DMS 273 (cell line): ENCODE measurements around the gene POLR3B.
"Not testable (repeated sequence)": the region's sequence is repeated elsewhere in the genome, so short reads cannot be mapped to it uniquely, and the experiment has no call there.

ENCODE experiments used
- DNase-seq: peaks from one replicate; lab custom pipeline; 2025; ENCODE audit not compliant: unreplicated experiment; lab: John Stamatoyannopoulos, UW

The POLR3B gene

GRCh38 chr12:106459124-106459523 lies 101.6 kb downstream of the POLR3B start:
- no peak for DNase-seq

DNA sequence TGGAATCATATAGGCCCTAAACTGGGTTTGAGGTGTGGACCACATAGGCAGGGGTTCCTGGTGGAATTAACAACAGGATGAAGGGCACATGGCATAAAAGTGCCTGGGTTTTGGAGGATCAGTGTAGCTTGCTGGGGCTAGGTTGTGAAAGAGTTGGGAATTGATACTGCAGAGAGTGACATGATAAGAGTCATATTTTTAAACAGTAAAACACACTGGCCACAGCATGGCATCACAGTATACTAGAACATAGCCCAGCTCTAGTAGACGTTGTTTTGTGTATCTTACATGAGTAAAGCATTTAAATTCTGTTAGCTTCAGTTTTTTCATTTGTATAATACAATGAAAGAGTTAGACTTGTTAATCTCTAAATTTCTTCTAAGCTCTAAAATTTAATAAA lies 102.0 kb downstream of the POLR3B start:
- DNase-seq, result no peak

- DNase-seq, result no peak
Measured at GRCh38 chr12:106461730-106462129, 104.2 kb downstream of the POLR3B start.

DNA sequence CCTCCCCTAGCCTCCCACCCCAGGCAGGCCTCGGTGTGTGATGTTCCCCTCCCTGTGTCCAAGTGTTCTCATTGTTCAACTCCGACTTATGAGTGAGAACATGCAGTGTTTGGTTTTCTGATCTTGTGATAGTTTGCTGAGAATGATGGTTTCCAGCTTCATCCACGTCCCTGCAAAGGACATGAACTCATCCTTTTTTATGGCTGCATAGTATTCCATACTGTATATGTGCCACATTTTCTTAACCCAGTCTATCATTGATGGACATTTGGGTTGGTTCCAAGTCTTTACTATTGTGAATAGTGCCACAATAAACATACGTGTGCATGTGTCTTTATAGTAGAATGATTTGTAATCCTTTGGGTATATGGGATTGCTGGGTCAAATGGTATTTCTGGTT lies 108.1 kb downstream of the POLR3B start:
- not testable (repeated sequence) for DNase-seq

GRCh38 chr12:106475662-106476061 lies 118.1 kb downstream of the POLR3B start:
- not testable (repeated sequence) for DNase-seq

DNA sequence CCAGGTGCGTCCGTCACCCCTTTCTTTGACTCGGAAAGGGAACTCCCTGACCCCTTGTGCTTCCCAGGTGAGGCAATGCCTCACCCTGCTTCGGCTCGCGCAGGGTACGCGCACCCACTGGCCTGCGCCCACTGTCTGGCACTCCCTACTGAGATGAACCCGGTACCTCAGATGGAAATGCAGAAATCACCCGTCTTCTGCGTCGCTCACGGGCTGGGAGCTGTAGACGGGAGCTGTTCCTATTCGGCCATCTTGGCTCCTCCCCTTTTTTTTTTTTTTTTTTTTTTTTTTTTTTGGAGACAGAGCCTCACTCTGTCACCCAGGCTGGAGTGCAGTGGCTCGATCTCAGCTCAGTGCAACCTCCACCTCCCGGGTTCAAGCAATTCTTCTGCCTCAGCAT lies 120.1 kb downstream of the POLR3B start:
- not testable (repeated sequence) for DNase-seq

- DNase-seq, result no peak
Measured at GRCh38 chr12:106480251-106480650, 122.7 kb downstream of the POLR3B start.

- no peak for DNase-seq
Measured at GRCh38 chr12:106481246-106481645, 123.7 kb downstream of the POLR3B start.

DNA sequence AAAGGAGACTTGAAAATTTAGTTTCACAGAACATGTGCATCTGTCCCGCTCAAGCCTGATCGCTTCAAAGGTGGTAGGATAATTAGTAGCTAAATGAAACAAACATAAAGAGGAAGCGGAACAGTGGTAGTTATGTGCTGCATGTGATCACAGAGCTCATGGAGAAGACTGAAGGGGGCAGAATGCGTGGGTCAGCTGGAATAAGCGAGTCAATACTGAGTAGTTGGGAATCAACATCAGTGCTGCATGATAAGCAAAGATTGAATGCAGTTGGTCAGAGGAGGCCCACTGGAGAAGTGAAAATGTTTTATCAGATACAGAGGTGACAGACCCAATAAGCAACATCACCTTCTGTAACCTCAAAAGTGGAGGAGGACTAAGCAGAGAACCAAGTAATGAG lies 130.1 kb downstream of the POLR3B start:
- no peak for DNase-seq

DNA sequence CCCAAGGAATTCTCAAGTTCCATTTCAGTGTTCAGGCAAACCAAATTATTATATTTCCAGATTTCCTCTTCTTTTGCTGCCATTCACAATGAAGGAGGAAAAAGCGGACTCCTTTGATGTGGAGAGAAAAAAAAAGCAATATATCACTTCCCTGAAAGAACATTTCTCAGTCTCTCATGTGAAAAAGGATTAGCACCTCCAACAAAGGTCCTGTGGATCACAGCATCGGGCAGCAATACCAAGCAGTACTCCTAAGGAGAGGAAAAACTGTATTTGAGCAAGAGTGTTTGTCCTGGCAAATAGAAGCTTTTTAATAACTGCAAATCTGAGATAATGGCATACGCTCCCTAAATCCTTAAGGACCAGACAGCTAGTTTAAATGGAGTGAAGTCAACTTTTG lies 131.3 kb downstream of the POLR3B start:
- DNase-seq, result no peak

- DNase-seq, result no peak
Measured at GRCh38 chr12:106490264-106490663, 132.7 kb downstream of the POLR3B start.

DNA sequence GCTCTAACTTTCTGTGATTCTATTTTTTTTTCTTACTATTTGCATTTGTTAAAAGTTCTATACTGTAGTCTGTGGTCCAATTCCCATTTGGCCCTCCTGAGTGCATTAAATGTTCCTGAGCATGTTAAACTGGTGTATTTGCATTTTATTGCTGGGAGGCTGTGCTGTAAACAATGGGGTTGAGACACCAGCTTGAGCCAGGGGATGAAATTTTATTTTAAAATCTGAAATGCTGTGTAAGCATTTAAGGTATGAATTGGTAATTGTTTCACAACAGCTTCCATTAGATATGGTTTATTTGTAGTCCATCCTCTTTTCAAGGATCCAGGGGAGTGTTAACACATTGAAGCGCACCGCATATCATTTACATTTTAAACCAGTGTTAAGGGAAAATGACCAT lies 135.3 kb downstream of the POLR3B start:
- DNase-seq, result no peak

- no peak for DNase-seq
Measured at GRCh38 chr12:106493531-106493930, 136.0 kb downstream of the POLR3B start.

GRCh38 chr12:106495354-106495965 lies 137.9 kb downstream of the POLR3B start:
- no peak for DNase-seq

- no peak for DNase-seq
Measured at GRCh38 chr12:106498056-106498455, 140.5 kb downstream of the POLR3B start.

GRCh38 chr12:106499628-106500027 lies 142.1 kb downstream of the POLR3B start:
- no peak for DNase-seq

DNA sequence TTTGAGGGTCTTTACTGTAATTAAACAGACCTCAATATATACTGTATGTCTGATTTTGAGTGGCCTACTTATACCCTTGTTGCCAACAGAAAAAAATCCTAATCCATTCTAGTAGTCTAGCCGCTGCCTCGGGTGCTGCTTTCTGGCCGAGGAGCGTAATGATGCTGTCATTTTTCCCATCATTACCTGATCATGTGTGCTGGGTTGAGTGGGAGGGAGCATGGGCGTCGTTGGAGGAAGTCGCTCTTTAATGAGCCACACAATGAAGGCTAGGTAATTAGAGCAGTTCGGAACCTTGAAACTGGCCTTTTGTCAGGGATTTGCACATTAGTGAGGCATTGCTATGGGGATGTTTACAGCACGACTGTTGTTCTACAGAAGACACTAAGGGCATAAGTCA lies 149.1 kb downstream of the POLR3B start:
- no peak for DNase-seq

DNA sequence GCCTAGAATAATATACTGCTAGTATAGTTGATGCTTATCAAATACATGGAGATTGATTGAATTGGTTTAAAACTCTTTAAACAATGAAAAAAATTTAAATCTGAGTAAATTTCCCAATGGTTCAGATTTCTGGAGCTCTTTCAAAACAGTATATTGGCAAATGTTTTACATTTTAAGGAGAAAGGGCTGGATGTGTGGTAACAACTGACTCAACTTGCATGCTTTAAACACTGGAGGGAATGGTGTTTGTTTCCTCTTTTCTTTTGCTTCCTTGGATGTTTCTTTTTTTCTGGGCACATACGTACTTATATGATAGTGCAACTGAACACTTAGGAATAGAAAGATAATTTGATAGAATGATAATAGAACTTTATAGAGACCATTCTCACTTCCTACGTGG lies 151.4 kb downstream of the POLR3B start:
- no peak for DNase-seq

GRCh38 chr12:106511365-106511764 lies 153.8 kb downstream of the POLR3B start:
- DNase-seq, result no peak

DNA sequence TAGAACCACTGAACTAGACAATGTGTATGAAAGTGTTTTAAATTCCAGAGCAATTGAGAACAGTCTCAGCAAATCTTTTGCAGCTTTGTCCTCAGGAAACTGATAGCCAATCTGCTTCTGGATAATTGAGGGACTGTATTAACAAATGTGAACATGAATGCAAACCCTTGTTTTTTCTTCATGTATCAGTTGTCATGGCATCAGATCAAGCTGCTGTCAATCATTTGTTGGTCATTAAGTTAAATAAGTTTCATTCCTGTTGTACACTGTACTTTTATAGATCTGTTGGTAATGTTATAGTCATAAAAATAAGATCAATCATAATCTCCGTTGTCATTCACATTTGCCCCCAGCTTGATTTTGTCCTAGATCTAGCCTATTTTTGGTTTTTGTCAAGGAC lies 159.8 kb downstream of the POLR3B start:
- no peak for DNase-seq

GRCh38 chr12:106519607-106520021 lies 162.1 kb downstream of the POLR3B start:
- DNase-seq, result no peak

- DNase-seq, result no peak
Measured at GRCh38 chr12:106521901-106522300, 164.4 kb downstream of the POLR3B start.

- no peak for DNase-seq
Measured at GRCh38 chr12:106522708-106523107, 165.2 kb downstream of the POLR3B start.
